GM21367 (cell line): ENCODE measurements around the gene KRT3.

Experiments used
- ATAC-seq: cut with Tn5 transposase; IDR thresholded peaks from one replicate; pipeline ENCODE4 v1.9.1; 2021; ENCODE audit not compliant: unreplicated experiment

KRT3 gene

DNA sequence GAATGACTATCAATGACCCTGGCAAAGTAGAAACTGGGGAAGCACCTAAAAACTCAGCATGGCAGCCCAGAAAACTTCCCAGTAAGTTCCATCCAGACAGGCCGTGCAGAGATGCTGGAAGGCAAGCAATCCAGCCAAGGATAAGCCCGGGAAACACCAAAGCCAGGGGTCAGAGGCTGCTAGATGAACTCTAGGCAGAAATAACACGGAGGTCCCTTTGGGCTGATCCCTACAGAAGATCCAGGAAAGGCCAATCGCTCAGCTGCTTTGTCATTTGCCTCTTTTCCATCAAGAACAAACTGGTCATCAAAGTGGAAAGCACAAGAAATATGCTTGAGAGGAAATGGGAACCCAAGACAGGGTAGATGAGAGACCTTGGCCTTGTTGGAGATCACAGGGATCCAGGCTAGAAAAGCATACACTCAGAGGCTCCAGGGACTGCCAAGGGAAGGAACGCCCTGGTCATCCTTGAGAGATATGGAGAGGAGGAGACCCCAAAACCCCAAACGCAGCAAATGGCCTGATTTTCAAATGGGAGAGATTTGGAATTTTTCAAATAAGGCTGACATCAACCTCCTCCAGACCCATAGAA lies 31.7 kb upstream of the KRT3 start:
- ATAC-seq: no peak

DNA sequence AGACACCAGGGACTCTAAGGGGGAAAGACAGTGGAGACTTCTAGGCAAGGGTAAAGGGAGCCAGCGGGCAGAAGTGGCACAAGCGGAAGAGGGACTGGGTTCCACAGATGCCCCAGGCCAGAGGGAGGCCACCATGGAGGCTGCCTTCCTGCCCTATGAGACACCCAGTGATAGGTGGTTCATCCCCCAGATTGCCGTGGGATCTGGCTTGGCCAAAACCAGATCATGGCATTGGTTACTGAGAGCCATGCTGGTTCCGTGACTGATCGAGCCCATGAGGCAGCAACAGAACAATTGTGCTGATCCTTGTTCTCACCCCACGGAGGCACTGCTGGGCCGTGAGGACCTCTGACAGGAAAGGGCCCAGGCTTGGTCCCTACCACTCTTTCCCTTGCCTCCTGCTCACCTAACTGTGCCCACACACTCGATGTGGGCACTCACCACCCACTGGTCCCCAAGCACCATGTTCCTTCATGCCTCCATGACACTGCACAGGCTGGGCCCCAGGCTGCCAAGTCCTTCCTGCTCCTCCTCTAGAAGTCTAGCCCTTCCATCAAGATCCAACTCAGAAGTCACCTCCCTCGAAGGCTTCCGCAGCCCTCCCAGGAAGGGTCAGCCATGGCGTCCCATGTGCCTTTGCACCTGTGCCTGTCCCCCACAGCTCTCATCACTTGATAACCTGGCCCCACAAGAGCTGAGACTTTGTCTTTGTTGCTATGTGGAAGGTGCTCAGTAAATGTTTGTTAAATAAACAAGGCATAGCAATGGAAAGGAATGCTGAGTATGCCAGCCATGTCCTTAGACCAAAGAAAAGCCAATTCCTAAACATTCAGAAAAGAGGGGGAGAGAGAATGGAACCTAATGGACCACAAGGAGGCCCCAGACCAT lies 30.9 kb upstream of the KRT3 start:
- ATAC-seq: no peak

DNA sequence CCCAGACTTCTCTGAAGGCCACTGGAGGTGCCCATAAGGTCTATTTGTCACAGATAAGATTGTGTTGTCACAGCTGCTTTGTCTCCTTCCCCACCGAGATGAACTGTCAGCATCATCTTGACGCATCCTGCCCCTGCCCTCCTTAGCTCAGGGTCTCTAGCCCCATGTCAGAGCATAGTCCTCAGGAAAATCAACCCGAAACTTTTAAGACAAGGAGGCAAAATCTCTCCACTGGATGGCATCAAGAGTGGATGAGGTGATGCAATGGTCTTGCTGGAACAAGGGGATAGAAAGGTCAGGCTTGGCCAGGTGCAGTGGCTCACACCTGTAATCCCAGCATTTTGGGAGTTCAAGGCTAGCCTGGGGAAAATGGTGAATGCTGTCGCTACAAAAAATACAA lies 30.0 kb upstream of the KRT3 start:
- no peak for ATAC-seq

DNA sequence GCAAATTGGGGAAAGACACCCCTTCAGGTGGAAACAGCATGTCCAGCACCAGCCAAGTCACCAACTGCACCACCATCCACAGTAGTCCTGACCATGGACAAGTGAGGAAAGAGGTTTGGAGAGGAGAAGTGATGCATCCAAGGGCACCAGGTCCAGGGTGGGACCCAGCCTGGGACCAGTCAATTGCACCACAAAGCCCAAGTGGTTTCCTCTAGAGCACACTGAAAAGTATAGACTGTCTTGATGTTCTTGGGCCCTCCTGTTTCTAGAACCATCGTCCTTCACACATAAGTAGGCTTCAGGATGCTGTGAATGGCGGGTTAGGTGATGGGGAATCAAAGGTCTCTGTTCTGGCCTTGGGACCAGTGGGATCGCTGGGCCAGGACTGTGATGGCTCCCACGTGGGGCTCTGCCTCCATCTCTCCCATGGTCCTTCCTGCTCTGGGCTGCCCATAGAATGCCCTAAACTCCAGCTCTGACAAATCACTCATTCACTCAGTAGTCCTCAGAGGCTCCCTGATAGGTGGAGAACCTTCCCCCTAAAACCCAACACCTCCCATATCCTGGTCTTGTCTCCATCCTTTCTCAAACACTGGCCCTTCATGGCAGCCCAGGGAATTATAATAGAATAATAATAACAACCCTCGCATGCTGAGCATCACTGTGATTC lies 29.0 kb upstream of the KRT3 start:
- ATAC-seq: no peak

DNA sequence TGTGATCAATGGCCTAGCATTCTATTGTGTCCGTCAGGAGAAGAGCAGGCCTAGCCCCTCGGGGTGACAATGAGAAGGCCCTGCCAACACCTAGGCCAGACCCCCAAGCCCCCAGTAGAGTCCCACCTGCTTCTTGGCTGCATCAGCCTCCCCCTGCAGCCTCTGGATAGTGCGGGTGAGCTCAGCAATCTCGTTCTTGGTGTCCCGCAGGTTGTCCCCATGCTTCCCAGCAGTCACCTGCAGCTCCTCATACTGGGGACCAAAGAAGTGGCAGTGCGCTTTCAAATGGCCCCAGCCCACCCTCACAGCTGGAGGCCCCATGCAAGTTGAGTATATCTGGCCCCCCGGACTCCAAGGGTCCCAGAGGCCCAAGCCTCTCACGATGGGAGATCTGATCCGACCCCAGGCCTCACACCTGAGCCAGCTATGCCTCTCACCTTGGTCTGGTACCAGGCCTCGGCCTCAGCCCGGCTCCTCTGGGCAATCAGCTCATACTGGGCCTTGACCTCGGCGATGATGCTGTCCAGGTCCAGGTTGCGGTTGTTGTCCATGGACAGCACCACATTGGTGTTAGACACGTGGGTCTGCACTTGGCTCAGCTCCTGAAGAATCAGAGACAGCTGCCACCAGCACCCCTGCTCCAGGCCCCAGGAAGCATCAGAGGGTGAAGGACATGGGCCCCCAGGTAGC lies 28.0 kb upstream of the KRT3 start:
- ATAC-seq: no peak

DNA sequence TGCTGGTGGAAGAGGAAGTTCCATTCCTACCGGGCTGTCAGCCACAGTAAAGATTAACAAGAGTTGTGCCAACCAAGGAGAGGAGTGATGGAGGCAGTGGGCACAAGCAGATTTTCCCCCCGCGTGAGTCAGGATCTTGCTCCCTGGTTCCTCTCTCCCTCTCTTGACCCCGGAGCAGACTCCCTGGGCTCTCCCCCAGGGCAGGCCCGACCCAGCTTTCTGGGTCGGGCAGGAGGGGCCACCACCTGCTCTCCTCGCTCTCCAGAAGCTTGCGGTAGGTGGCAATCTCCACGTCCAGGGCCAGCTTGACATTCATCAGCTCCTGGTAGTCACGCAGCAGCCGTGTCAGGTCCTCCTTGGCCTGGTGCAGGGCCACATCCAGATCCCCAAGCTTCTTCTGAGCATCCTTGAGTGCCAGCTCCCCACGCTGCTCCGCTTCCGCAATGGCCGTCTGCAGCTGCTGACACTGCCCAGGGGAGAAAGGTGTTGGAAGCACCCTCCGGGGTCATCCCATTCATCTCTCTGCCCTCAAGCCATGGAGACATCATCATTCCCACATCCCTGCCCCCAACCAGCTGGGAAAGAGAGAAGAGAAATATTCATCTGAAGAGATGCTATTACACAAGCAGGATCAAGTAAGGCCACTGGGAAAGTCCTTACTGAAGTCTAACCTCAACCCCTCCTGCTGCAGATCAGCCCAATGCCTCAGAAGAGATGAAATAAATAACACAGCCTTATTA lies 27.0 kb upstream of the KRT3 start:
- ATAC-seq: no peak

DNA sequence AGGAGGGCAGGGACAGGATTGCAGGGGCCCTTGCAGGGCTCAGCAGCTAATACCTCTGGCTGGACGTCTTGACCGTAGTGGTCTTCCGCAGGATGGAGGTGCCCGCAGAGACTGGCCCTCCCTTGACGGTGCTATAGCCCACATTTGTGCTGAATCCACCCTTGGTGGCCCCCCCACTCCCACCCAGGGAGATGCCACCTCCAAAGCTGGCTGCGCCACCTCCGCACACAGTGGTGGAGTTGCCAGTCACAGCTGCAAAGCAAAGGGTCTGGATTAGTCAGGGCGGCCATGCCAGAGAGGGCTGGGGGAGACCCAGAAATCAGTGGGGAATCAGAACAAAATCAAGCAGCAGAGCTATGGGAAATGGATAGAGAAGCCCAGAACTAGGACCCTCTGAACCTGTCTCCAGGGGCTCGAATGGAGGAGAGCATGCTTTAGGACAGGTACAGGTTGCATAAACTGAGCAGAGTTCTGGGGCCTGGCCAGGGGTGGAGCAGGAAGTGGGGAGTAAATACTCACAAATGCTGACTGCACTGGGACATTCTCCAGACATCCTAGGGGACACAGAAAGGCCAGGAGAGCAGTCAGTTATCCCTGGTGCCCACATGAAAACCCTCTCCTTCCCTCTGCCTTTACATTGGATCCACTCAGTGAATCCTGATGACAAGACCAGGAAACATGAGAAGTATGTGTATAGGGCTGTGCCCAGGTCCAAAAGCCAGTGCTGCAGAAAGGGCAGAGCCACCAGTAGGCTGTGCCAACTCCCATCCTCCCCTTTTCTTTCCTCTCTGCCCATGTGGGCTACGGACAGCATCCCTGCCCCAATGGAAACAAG lies 26.1 kb upstream of the KRT3 start:
- ATAC-seq: no peak

DNA sequence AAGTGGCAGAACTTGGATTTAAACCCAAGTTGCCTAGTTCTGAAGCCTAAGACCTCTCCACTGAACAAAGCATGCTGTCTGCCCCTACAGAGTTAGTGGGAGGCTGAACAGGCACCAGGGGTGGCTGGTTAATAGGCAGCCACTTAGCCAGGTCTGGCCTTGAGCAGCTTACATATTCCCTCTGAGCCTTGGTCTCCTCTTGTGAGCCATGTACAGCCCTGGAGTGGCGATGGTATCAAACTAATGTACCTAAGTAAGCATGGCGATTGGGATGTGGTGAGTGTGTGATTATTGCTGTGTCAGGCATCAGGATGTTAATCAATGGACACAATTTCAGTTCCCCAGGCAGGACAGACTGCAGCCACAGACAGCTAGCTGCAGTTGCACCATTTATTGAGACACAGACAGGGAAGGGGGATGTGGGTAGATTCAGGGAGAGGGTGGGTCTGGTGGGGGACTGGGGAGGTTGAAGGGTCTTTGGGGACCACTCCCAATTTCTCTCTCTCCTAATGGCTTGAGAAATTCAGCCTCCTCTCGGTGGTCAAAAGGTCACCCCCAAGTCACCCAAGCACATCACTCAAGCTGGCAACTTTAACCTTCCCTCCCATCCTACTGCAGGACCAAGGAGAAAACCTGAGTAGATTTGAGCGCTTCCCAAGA lies 25.3 kb upstream of the KRT3 start:
- ATAC-seq: no peak

DNA sequence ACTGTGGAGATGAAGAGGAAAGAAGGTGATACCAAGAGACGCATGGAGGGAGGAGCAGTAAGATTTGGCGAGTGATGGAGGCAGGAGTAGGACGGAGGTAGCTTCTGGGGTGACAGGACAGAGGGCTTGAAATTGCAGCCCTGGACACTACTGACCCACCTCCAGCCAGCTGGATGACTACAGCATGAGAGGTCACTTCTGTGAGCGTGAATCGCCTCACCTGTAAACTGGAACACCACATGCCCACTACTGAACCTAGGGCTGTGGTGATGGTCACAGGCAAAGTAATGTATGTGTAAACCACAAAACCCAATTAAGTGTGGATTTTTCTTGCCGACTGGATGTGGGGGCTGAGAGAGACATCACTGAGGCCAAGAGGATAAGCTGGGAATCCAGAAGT lies 24.6 kb upstream of the KRT3 start:
- no peak for ATAC-seq

DNA sequence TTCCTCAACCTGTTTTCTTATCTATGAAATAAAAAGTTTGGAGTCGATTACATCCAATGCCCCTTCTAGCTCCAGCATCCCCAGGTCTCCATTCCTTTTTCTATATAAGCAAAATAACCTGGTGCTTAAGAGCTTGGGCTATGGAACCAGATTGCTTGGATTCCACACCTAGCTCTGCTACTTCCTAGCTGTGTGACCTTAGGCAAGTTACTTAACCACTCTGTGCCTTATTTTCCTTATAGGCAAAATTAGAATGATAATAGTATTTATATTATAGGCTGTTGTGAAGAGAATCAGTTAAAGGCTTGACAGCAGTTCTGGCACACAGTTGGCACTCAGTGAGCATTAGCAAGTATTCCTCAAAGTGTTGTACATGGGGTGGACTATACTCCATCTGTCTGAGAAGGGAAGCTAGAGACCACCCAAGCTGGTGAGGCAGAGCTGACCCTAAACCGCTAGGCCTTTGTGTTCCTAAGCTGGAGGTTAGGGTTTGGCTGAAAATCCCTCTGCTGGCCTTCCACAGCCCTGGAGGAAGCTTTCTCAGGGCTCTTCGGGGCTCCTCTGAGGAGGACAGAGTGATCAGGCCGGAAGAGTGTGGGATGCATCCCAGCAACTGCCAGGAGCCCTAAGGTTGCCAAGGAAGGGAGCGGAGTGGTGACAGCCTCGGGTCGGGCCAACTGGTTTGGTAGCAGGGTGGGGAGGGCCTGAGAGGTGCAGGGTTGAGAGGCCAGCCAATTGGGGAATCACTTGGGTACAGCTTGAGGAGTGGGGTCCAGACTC lies 24.0 kb upstream of the KRT3 start:
- ATAC-seq: no peak

DNA sequence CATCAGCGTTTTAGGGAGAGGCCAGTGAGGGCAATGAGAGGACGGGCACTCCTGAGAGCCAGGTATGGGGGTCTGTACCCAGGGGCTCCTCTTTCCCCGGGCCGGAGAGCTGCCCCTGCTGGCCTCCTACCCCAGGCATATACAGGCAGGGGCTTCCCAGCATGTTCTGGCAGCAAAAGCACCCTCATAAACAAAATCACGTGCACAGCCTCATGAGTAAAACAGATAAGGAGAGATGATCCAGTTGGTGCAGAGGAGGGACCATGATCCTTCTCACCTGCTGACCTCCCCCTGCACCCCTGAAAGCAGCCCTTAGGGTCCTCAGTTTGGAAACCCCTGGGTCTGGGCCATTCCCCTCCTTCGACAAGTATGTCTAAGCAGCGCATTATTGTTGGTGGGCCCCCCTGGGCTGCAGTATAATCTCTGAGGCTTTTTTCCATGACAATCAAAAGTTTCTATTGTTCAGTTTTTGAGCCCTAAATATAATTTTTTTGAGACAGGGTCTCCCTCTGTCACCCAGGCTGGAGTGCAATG lies 23.0 kb upstream of the KRT3 start:
- ATAC-seq: no peak

DNA sequence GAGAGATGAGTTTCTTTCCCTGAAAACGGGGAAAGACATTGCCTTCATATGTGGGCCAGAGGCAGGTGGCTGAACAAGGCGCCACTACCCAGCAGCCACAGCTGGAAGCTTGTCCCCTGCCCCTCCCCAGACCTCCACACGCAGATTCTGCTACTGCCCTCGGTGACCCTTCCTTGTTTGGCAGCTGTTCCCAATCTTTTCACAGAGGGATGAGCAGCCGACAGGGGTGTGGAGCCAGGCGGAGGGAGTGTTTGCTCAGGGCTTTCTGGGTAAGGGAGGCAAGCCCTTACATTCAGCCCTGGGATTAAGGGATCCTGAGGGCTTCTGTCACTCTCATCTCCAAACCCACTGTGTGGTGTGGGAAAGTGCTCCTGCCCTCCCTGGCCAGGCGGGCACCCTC lies 22.5 kb upstream of the KRT3 start:
- ATAC-seq: no peak

DNA sequence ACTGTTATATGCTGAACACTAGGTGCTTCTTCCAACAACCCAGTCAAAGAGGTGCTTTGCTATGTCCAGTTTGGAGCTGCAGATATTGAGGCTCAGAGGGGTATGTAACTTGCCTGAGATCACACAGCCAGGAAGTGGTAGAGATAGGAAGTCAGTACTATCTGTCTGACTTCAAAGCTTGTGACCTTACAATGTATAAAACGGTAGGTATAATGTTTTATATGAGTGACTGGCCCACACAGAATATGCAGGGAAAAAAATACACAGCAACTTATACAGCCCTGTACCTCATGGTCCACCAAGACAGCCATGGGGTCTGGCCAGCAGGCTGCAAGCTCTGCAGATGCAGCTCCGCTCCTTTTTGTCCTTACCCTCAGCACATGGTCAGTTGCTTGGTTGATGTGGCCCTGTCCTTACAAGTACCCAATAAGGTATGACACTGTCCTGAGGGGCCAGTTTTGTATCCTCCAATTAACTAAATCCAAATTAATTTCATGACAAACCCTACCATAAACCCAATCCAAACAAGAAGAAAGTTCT lies 21.9 kb upstream of the KRT3 start:
- no peak for ATAC-seq

DNA sequence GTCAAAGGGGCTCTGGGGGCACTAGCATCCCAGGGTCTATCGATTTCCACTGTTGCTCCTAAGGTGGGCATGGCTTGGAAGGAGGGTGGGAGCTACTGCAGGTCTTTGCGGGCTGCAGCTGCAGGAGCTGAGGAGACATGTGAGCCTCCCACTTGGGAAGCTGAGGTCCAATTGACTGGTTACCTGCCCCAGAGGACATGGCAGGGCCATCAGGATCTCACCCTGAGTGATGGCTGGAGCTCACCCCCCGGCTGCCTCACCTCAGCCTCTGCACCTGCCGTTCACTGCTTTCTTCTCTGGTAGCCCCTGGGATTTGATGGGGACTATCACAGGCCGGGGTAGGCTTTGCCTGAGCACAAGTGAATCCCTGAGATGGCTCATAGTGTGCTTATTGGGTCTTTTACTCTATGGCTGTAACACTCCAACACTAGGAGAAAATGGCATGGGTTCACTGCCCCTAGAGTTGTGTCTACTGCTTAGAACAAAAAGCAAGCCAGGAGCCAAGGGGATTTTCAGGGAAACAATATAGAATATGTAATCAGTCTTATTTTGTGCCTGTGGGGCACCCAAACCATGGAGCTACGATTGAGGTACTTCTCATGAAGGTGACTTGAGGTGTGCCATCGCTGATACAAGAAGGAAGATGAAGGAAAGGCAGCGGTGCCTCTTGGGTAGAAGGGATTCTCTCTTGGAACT lies 21.2 kb upstream of the KRT3 start:
- no peak for ATAC-seq

DNA sequence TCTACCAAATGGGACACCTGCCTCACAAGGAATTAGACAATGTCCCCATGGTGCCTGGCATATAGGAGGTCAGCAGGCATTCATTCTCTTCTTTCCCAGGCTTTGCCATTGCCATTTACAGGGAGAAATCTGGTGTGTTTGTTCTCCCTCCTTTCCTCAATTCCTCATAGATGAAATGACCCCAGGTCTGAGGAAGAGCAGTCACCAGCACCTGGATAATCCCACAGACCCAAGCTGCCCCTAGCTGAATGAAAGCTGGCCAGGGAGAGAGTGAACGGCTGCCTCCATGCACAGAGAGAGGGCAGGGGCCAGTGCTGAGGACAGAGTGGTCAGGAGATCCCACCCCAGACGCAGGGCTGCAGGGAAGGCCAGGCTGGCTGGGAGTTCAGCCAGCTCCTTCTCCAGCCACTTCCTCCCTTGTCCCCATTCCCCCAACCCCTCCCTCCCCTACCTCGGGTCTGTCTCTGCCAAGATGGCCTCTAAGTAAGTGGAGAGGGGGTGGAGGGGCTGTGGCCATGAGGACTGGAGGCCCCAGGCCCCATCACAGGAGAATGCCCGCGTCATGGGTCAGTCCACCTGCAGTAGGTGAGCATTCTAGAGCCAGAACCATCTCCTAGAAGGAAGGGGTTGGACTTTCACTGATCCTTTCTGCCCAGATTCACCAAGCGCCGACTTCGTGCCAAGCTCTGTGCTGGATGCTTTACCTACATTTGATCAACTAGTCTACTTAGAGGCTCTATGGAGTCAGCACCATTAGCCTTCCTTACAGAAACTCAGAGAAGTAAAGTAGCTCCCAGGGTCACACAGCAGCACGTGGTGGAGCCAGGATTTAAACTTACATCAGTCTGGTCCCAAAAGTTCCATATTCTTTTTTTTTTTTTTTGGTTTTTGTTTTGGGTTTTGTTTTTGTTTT lies 20.0 kb upstream of the KRT3 start:
- no peak for ATAC-seq

DNA sequence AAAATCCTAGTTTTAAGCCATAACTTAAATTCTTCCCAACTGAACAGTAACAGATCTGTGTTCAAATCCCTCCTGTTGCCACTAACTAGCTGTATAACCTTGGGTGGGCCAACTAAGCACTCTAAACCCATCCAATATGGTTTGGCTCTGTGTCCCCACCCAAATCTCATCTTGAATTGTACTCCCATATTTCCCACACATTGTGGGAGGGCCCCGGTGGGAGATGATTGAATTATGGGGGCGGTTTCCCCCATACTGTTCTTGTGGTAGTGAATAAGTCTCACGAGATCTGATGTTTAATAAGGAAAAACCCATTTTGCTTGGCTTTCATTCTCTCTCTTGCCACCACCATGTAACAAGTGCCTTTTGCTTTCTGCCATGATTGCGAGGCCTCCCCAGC lies 19.2 kb upstream of the KRT3 start:
- ATAC-seq: no peak
